Hematopoietic multipotent progenitor cell treated with erythropoietin and hydrocortisone succinate and interleukin-3 and kit ligand, for 8 days (in vitro differentiated cells): ENCODE measurements around the gene PLCB3.
"Not testable (repeated sequence)": the region's sequence is repeated elsewhere in the genome, so short reads cannot be mapped to it uniquely, and the experiment has no call there.

ENCODE experiments used
- DNase-seq: peaks from one replicate; pipeline ENCODE4 v3.0.0-alpha.2; 2015

The PLCB3 gene

GRCh38 chr11:64238076-64238475, 13.3 kb upstream of the PLCB3 start:
- no peak for DNase-seq

- DNase-seq, result no peak
Observed at GRCh38 chr11:64238999-64239398, 12.3 kb upstream of the PLCB3 start.

- DNase-seq, result no peak
Observed at GRCh38 chr11:64239662-64240434, 11.5 kb upstream of the PLCB3 start.

GRCh38 chr11:64240435-64241240, 10.7 kb upstream of the PLCB3 start, which contains the start of gene FKBP2:
Gene FKBP2 (plus strand): TSS chr11:64241095. CDS start chr11:64242388, 1,293 bp downstream.
- peak; percentile 97 for DNase-seq

GRCh38 chr11:64241241-64241490, 10.2 kb upstream of the PLCB3 start:
- DNase-seq, result no peak

- DNase-seq, result peak; percentile 98
Observed at GRCh38 chr11:64241491-64242374, 9.6 kb upstream of the PLCB3 start.

GRCh38 chr11:64243236-64243854, 8.0 kb upstream of the PLCB3 start:
- DNase-seq, result no peak

GRCh38 chr11:64244107-64244506, 7.2 kb upstream of the PLCB3 start:
- no peak for DNase-seq

- no peak for DNase-seq
Observed at GRCh38 chr11:64244966-64245365, 6.4 kb upstream of the PLCB3 start.

- DNase-seq, result no peak
Observed at GRCh38 chr11:64245401-64245796, 5.9 kb upstream of the PLCB3 start.

GRCh38 chr11:64245797-64246620, 5.3 kb upstream of the PLCB3 start:
- DNase-seq, result peak; percentile 82

GRCh38 chr11:64246621-64246870, 4.8 kb upstream of the PLCB3 start:
- not testable (repeated sequence) for DNase-seq

- peak; percentile 89 for DNase-seq
Observed at GRCh38 chr11:64246871-64247728, 4.2 kb upstream of the PLCB3 start, which contains the start of gene PPP1R14B. Gene PPP1R14B (minus strand): TSS chr11:64246943. CDS start chr11:64246673, 270 bp downstream.

- DNase-seq, result peak; percentile 36
Observed at GRCh38 chr11:64247729-64248531, 3.4 kb upstream of the PLCB3 start.

- no peak for DNase-seq
Observed at GRCh38 chr11:64248578-64248977, 2.8 kb upstream of the PLCB3 start.

GRCh38 chr11:64249038-64249437, 2.3 kb upstream of the PLCB3 start:
- DNase-seq, result no peak

- no peak for DNase-seq
Observed at GRCh38 chr11:64249563-64250414, 1.5 kb upstream of the PLCB3 start.

GRCh38 chr11:64250415-64251015, 815 bp upstream of the PLCB3 start:
- DNase-seq, result no peak

GRCh38 chr11:64251753-64252002, 348 bp downstream of the PLCB3 start:
- DNase-seq, result no peak
